ENCODE results near the gene ANKRD17.
A peak's percentile ranks its signal among the peaks of the same experiment; 100 is the strongest.

ANKRD17 gene

GRCh38 chr4:73197220-73197619 is 61.4 kb downstream of the ANKRD17 start:
- no peak for DNase-seq

GRCh38 chr4:73194064-73194463 is 64.5 kb downstream of the ANKRD17 start:
- no peak for DNase-seq

- no peak for DNase-seq
These were observed 64.9 kb downstream of the ANKRD17 start for GRCh38 chr4:73193659-73194058.

DNA sequence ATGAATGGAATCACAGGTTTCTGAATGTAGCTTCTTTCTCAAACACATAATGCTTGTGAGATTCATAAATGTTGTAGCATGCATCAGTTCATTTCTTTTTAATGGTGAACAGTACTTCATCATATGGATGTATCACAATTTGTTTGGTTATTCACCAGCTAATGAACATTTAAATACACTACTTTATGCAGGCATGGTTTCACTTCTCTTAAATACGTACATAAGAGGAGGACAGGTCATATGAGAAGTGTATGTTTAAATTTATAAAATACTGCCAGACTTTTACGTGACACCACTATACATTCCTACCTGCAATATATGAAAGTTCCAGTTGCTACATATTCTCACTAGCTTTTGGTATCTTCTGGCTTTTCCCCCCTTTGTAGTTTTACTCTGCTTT is 65.4 kb downstream of the ANKRD17 start:
- DNase-seq: no peak

DNA sequence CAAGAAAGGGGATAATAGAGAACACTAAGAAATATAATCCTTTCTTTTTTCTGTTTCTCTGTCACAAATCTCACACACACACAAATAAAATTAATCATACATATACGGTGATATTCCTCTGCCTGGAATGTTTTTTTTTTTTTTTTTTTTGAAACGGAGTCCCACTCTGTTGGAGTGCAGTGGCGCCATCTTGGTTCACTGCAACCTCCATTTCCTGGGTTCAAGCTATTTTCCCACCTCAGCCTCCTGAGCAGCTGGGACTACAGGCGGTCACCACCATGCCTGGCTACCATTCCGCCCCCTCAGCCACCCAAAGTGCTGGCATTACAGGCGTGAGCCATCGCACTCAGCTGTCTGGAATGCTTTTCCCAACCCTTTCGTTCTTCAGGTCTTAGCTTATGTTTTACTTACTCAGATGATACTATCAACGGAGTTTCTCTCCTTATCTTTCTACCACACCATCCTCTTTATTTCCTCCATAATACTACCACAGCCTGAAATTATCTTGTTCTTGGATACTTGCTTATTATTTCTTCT is 69.3 kb downstream of the ANKRD17 start:
- no peak for DNase-seq

GRCh38 chr4:73187325-73187724 is 71.3 kb downstream of the ANKRD17 start:
- no peak for DNase-seq

DNA sequence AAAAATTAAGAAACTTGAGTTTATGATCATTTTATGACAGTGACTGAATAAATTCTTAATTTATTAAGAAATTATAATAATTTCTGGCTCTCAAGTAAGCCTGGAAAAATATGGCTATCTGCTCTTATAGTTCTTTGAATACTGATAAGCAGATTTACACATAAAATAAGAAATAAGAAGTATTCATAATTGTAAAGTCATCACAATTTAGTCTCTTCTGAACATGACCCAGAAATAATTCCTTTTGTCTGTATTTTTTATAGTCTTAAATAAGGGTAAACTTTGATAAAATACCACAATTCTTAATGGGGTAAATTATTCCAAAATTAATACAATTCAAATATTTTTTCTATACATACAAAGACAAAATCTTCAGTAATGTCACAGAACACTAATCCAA is 72.7 kb downstream of the ANKRD17 start:
- DNase-seq: no peak

- DNase-seq: peak; percentile 14
These were observed 77.4 kb downstream of the ANKRD17 start for GRCh38 chr4:73181231-73181630.

DNA sequence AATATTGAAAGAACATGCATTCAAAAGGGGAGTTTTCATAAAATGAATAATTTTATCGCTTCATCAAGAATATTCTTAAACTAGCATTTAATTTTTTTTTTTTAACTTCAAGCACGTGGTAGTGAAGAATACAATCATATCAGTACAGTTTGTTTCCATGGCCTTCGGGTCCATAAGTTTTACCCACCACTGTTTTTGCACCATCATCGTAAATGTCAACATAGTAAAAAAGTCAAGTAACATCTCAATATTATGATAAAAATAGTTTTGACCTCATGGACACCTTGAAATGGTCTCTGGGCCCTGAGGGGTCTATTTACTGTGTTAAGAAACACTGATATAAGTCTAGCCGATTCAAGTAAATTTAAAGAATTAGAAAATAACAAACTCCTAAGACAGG is 80.2 kb downstream of the ANKRD17 start:
- no peak for DNase-seq

GRCh38 chr4:73172161-73172560 is 86.4 kb downstream of the ANKRD17 start:
- DNase-seq: no peak

GRCh38 chr4:73170518-73171198 is 87.9 kb downstream of the ANKRD17 start:
- no peak for DNase-seq

GRCh38 chr4:73166212-73166611 is 92.4 kb downstream of the ANKRD17 start:
- DNase-seq: no peak

DNA sequence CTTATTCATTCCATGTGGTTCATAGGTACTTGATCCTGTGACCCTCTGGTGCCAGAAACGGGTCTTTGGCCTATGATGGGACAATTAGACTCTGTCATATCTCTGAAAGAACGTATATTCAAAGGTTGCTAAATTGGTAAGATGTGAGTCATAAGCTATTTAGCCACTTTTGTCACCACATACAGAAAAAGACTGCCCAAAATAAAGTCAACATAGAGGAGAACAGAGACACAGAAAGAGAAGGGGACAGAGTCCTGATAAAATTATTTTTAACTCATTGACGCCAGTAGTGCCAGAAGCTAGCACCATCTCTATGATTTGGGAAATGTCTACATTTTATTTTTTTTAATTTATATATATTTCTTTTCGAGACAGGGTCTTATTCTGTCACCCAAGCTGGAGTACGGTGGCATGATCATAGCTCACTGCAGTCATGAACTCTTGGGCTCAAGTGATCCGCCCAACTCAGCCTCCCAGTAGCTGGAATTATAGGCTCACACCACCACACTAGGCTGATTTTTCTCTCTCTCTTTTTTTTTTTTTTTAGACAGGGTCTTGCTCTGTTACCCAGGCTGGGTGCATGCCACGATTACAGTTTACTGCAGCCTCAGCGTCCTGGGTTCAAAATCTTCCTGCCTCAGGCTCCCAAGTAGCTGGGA is 96.9 kb downstream of the ANKRD17 start:
- DNase-seq: no peak

DNA sequence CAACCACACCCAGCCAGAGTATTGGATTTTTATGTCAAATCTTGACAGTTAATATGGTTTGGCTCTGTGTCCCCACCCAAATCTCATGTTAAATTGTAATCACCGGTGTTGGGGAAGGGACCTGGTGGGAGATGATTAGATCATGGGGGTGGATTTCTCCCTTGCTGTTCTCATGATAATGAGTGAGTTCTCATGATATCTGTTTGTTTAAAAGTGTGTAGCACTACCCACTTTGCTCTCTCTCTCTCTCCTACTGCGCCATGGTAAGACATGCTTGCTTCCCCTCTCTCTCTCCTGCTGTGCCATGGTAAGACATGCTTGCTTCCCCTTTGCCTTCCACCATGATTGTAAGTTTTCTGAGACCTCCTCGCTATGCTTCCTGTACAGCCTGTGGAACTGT is 102.2 kb downstream of the ANKRD17 start:
- DNase-seq: no peak

- no peak for DNase-seq
These were observed 105.7 kb downstream of the ANKRD17 start for GRCh38 chr4:73152893-73153292.

- no peak for DNase-seq
These were observed 115.5 kb downstream of the ANKRD17 start for GRCh38 chr4:73142995-73143547.

GRCh38 chr4:73139991-73140390 is 118.6 kb downstream of the ANKRD17 start:
- DNase-seq: no peak

GRCh38 chr4:73139245-73139644 is 119.4 kb downstream of the ANKRD17 start:
- no peak for DNase-seq

DNA sequence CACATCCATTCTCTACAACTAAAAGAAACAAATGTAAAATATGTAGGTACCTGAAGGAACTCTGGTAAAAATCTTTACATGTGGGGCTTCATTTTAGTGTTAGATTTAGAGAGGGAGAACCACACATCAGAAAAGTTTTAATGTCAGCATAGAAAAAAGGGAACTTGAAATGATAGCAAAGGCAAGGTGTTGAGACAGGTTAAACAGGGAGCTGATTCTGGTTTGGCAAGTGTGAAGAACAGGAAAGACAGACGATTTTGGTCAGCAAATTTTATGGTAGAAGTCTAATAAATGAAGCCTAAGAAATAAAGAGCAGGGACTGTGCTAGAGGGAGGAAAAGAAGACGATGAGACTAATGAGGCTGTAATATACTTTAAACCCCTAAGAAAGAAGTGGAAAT is 121.5 kb downstream of the ANKRD17 start:
- peak; percentile 6 for DNase-seq

DNA sequence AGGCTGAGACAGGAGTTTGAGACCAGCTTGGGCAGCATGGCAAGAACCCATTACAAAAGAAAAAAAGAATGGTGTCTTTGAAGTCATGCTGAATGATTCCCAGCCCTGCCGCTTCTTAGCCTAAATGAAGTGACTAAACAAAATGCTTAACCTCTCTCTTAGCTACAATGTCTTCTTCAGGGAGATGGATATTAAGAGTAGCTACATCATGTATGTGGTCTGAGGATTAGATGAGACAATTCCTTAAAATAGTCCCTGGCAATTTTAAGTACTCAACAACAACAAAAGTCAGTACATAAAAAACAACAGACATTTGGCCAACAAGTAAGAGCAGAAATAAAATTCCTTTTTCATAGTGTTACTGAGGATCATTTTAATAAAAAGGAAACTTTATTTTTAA is 124.8 kb downstream of the ANKRD17 start:
- DNase-seq: no peak

- DNase-seq: no peak
These were observed 127.3 kb downstream of the ANKRD17 start for GRCh38 chr4:73131281-73131680.

DNA sequence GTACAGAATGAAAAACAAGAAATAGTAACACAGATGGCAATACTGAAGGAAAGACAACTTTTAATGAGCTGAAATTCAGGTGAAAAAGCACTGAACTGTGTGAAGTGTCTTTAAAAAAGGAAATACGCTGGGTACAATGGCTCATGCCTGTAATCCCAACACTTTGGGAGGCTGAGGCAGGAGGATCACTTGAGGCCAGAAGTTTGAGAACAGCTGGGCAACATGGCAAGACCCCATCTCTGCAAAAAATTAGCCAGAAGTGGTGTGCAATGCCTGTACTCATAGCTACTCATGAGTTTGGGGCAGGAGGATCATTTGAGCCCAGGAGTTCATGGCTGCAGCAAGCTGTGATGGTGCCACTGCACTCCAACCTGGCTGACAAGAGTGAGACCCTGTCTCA is 129.3 kb downstream of the ANKRD17 start:
- DNase-seq: no peak

- peak; percentile 2 for DNase-seq
These were observed 130.7 kb downstream of the ANKRD17 start for GRCh38 chr4:73127839-73128453.

DNA sequence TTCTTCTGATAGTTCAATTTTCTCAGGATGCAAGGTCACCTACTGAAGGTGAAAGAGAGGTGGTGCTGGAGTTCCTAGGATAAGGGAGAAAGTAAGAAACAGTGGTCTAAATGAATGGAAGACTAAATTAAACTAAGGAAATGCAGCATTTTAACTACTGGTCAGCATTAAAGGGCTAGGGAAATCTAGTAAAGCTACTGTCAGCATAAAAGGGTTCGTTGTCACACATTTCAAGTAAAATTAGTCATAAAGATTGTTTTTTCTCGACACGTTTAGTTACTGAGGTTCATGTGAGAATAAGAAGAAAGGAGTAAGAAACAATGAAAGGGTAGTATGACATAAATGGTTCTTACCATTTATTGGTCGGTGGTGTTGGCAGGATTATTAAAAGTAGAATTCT is 149.1 kb downstream of the ANKRD17 start:
- no peak for DNase-seq
